HAP-1 (cell line): ENCODE data around the gene AOX1.
"Not testable (repeated sequence)": the region's sequence is repeated elsewhere in the genome, so short reads cannot be mapped to it uniquely, and the experiment has no call there.

Source experiments
- DNase-seq, 2 experiments: peaks; one replicate each; pipeline ENCODE4 v3.0.0-alpha.2; 2016 to 2020; ENCODE audit warnings: low spot score in 2 of 2
- H3K27me3 ChIP-seq: fragments of 250-450 bp; sonication (Bioruptor Pico); 2 replicates; pipeline ENCODE4 v1.5.1; 2020; ENCODE audit warnings: low read depth, mild to moderate bottlenecking, moderate library complexity
- H3K36me3 ChIP-seq: fragments of 250-450 bp; sonication (Bioruptor Pico); replicated peaks from 2 replicates; pipeline ENCODE4 v1.5.1; 2020; ENCODE audit warnings: mild to moderate bottlenecking
- H3K4me1 ChIP-seq: fragments of 250-450 bp; sonication (Bioruptor Pico); 2 replicates; pipeline ENCODE4 v1.5.1; 2020; ENCODE audit warnings: mild to moderate bottlenecking
- H3K4me3 ChIP-seq: fragments of 250-450 bp; sonication (Bioruptor Pico); 2 replicates; pipeline ENCODE4 v1.5.1; 2020; ENCODE audit warnings: mild to moderate bottlenecking, moderate library complexity
- H3K9me3 ChIP-seq: fragments of 250-450 bp; sonication (Bioruptor Pico); 2 replicates; pipeline ENCODE4 v1.5.1; 2020; ENCODE audit warnings: mild to moderate bottlenecking, moderate library complexity
- in situ Hi-C: fragments of 300-500 bp; cut with MboI; formaldehyde crosslinking; loops from 3 replicates; pipeline ENCODE4 v1.14.3; 2020; ENCODE audit warnings: low sequenced_read_pairs, inconsistent platforms, mixed read lengths

The AOX1 gene

DNA sequence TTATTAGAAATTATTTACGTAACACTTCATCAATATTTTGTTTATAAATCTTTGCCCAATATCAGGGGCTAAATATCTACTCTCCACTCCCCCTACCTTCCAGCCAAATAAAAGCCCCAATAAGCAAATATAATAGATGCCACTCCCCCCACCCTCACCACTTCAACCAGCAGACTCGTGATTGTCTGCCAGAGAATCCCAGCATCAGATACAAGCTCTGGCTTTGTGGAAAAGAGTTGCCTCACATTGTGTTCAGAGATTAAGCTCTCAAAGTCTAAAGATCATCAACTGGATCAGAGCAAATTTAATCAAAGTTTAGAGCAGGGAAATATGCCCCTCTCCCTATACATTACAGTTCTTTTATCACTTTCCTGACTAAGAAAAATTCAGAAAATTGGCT, 39.5 kb downstream of the AOX1 start:
- in situ Hi-C loops, result no loop called here
- H3K4me3 ChIP-seq, result no peak overlapping the region
- H3K27me3 ChIP-seq, result no peaks in the 10 kb centered on the region
- no peaks in the 10 kb centered on the region for H3K36me3 ChIP-seq
- no peak for DNase-seq
- no peaks in the 10 kb centered on the region for H3K9me3 ChIP-seq
- no peaks in the 10 kb centered on the region for H3K4me1 ChIP-seq

DNA sequence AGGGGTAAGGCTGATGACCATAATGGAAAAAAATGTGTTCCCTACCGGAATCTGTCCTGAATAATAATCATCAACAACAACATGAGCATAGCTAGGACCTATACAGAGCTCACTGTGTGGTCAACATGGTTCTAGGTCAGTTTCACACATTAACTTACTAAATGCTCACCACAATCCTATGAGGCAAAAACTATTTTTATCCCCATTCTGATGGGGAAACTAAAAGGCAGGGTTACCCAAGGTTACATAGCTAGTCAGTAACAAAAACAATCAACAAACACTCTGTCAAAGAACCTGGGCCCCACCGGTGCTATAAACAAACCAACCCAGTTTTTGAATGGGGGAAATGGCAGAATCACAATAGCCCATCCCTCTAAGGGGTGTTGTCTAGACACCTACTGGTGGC, 40.1 kb downstream of the AOX1 start:
- Histone ChIP-seq H3K27me3 (no peaks in the 10 kb centered on the region), H3K36me3 (no peaks in the 10 kb centered on the region)

GRCh38 chr2:200627110-200627770, 41.4 kb downstream of the AOX1 start:
- in situ Hi-C loops, result no loop called here
- no peak for DNase-seq
- no peak overlapping the region for H3K4me3 ChIP-seq
- H3K36me3 ChIP-seq, result no peaks in the 10 kb centered on the region
- no peaks in the 10 kb centered on the region for H3K27me3 ChIP-seq
- H3K4me1 ChIP-seq, result no peaks in the 10 kb centered on the region
- H3K9me3 ChIP-seq, result no peaks in the 10 kb centered on the region

More for the DNA sequence above, 40.1 kb downstream of the AOX1 start:
- in situ Hi-C loops, result no loop called here
- DNase-seq, result no peak
- Histone ChIP-seq H3K9me3 (no peaks in the 10 kb centered on the region), H3K4me1 (no peaks in the 10 kb centered on the region), H3K4me3 (no peak overlapping the region)

GRCh38 chr2:200628461-200628860, 42.6 kb downstream of the AOX1 start:
- H3K36me3 ChIP-seq, H3K4me3 ChIP-seq, H3K9me3 ChIP-seq, H3K27me3 ChIP-seq, in situ Hi-C loops, H3K4me1 ChIP-seq, DNase-seq: not testable (repeated sequence)

DNA sequence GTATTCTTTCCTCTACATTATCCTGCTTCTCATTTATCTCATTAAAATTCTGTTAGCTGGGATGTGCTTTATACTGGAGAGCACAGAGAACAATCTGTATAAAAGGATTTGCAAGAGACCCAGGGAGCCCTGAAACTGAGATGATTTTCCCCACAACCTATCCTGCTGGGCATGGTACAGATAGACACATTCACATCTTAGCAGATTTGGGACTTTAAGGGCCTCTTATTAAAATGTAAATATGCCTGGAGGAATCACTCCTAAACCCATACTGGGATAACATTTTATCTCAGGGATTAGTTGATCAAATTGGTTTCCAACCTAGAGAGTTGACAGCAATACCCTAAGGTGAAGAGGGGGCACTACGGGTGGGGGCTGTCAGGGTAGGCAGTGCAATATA, 45.5 kb downstream of the AOX1 start:
- no peaks in the 10 kb centered on the region for H3K9me3 ChIP-seq
- H3K4me1 ChIP-seq, result no peaks in the 10 kb centered on the region
- no peaks in the 10 kb centered on the region for H3K27me3 ChIP-seq
- in situ Hi-C loops, result no loop called here
- no peak for DNase-seq
- H3K4me3 ChIP-seq, result no peak overlapping the region
- H3K36me3 ChIP-seq, result no peaks in the 10 kb centered on the region

DNA sequence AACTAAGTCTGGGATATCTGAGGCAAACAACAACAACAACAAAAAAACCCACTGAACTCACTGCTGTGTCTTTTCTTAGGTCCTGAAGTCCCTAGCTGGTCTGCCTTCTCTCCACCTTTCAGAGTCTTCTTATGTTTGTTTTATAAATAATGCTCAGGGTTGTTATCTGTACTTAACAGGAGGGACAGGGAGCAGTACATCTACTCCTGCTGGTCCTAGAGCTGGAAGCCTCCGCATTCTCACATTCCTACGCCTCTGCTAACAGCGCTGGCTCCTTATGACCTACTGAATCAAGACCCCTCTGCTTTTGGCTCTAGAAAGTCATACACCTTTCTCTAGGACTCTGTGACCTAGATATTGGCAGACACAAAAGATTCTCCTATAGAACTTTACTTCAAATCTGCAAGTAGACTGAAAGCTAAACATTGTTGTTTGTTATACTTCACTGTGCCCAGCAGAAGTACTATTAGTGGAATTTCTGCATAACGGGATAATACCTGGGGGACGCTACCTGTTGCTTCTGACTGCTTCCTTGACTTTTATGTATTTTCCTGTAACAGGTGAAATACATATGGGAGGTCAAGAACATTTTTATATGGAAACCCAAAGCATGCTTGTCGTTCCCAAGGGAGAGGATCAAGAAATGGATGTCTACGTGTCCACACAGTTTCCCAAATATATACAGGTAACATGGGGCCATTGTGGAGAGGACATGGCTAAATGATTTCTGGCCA, 48.6 kb downstream of the AOX1 start:
- in situ Hi-C loops, result no loop called here
- no peak for DNase-seq
- H3K4me1 ChIP-seq, result no peaks in the 10 kb centered on the region
- H3K36me3 ChIP-seq, result no peaks in the 10 kb centered on the region
- H3K9me3 ChIP-seq, result no peaks in the 10 kb centered on the region
- no peaks in the 10 kb centered on the region for H3K27me3 ChIP-seq
- H3K4me3 ChIP-seq, result no peak overlapping the region

GRCh38 chr2:200635251-200635650, 49.4 kb downstream of the AOX1 start:
- Histone ChIP-seq H3K4me3 (no peak overlapping the region), H3K9me3 (no peaks in the 10 kb centered on the region), H3K27me3 (no peaks in the 10 kb centered on the region), H3K4me1 (no peaks in the 10 kb centered on the region), H3K36me3 (no peaks in the 10 kb centered on the region)
- no peak for DNase-seq
- in situ Hi-C loops, result no loop called here

DNA sequence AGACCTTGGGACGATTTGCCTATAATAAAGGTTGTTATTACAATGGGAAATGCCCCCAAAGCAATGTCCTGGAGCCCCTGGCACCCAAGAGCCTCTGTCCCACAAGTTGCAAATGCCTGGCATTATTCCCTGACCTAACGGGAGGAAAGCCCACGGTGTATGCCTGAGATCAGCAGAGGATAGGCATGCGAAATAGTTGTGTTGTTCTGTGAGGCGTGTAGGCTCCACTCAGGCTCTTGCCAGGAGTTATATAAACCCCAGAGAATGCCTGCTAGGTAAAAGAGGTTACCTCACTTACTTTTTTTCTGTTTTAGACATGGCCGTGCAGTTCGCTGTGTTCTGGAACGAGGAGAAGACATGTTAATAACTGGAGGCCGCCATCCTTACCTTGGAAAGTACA, 52.1 kb downstream of the AOX1 start:
- in situ Hi-C loops, result no loop called here
- no peak overlapping the region for H3K4me3 ChIP-seq
- H3K36me3 ChIP-seq, result no peaks in the 10 kb centered on the region
- no peaks in the 10 kb centered on the region for H3K27me3 ChIP-seq
- H3K4me1 ChIP-seq, result no peaks in the 10 kb centered on the region
- no peak for DNase-seq
- no peaks in the 10 kb centered on the region for H3K9me3 ChIP-seq

DNA sequence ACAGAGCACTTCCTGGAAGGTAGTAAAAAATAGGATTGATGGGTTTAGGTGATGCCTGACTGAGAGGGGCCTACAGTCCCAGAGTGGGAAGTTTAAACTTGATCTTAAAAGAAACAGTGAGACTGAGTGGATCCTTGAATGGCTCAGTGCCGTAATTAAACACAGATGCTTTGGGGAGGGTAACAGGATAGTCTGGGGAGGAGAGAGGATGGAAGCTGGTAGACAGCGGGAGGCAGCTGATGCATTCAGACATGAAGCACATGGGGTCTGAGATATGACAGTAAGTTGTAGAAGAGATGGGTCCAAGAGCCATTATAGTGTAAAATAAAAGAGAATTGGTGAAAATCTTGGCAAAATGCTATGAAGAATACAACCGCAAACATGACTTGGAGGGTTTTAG, 54.4 kb downstream of the AOX1 start:
- Histone ChIP-seq H3K36me3 (no peaks in the 10 kb centered on the region), H3K4me1 (no peaks in the 10 kb centered on the region), H3K4me3 (no peak overlapping the region), H3K9me3 (no peaks in the 10 kb centered on the region), H3K27me3 (peaks cover 1% of the 10 kb centered on the region; the same call in 1 of the 2 replicates)
- in situ Hi-C loops, result no loop called here
- no peak for DNase-seq

- Histone ChIP-seq H3K4me1 (no peaks in the 10 kb centered on the region), H3K4me3 (no peak overlapping the region), H3K9me3 (no peaks in the 10 kb centered on the region), H3K27me3 (peaks cover 3% of the 10 kb centered on the region; the same call in 1 of the 2 replicates), H3K36me3 (no peaks in the 10 kb centered on the region)
- in situ Hi-C loops, result no loop called here
- no peak for DNase-seq
These were observed 55.1 kb downstream of the AOX1 start for GRCh38 chr2:200640901-200641300.

GRCh38 chr2:200648518-200649281, 62.9 kb downstream of the AOX1 start:
- DNase-seq, result peak in 1 of 2 experiments; percentile 44
- H3K27me3 ChIP-seq, H3K4me3 ChIP-seq, in situ Hi-C loops, H3K4me1 ChIP-seq, H3K9me3 ChIP-seq, H3K36me3 ChIP-seq: not testable (repeated sequence)

DNA sequence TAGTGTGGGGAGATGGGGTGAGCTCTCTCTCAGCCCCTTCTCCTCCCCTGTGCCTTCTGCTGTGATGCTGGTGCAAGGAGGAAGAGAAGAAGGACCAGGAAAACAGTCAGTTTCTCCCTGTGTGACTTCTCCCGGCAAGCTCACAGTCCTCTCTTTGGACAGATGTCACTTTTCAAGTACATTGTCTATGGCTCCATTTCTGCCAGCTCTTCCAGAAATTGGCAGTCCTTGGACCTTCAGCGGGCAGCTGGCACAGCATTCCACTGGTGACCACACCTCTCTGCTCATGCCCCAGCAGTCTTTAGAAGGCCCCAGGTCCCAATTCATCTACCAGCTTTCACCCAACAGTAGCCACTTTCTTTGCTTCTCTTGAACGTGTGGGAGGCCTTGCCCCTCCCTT, 63.9 kb downstream of the AOX1 start:
- no peak for DNase-seq
- H3K27me3 ChIP-seq, result peaks cover 5% of the 10 kb centered on the region; the same call in 1 of the 2 replicates
- H3K36me3 ChIP-seq, result no peaks in the 10 kb centered on the region
- H3K4me3 ChIP-seq, result no peak overlapping the region
- no peaks in the 10 kb centered on the region; the same call in 1 of the 2 replicates for H3K9me3 ChIP-seq
- peaks cover 5% of the 10 kb centered on the region for H3K4me1 ChIP-seq
- in situ Hi-C loops, result no loop called here

DNA sequence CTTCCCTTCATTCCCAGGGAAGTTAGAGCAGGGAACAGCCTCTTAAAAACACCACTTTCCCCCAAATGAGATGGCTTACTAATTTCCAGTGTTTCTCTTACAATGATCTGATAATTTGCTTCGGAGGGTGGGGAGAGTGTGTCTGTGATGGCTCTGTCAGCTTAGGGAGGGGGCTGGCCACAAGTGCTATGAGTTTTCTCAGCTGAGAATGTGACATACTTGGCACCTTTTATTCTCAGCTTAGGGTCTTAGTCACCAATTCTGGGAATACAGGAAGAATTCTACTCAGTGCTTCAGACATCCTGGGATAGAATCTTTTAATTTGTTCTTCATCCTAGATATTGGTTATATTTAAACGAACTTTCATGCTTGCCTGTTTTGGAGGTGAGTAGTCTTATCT, 64.4 kb downstream of the AOX1 start:
- DNase-seq, result no peak
- Histone ChIP-seq H3K4me3 (no peak overlapping the region), H3K4me1 (peaks cover 5% of the 10 kb centered on the region), H3K27me3 (peaks cover 4% of the 10 kb centered on the region; the same call in 1 of the 2 replicates), H3K36me3 (no peaks in the 10 kb centered on the region), H3K9me3 (no peaks in the 10 kb centered on the region; the same call in 1 of the 2 replicates)
- in situ Hi-C loops, result no loop called here

- Histone ChIP-seq H3K4me3 (no peak overlapping the region), H3K4me1 (peaks cover 5% of the 10 kb centered on the region), H3K27me3 (peaks cover 5% of the 10 kb centered on the region), H3K36me3 (no peaks in the 10 kb centered on the region), H3K9me3 (no peaks in the 10 kb centered on the region; the same call in 1 of the 2 replicates)
- in situ Hi-C loops, result no loop called here
- no peak for DNase-seq
These were observed 66.3 kb downstream of the AOX1 start for GRCh38 chr2:200652158-200652557.
